ENCODE results near the gene IREB2. TPM values are rescaled to one million over a fixed set of nuclear protein-coding genes. Genes with fewer than 3 reads are reported as not detected.

The IREB2 gene
- total RNA-seq, 4 donors from 2014 or later: 32.4 to 45.9 (median 42.4) TPM

DNA sequence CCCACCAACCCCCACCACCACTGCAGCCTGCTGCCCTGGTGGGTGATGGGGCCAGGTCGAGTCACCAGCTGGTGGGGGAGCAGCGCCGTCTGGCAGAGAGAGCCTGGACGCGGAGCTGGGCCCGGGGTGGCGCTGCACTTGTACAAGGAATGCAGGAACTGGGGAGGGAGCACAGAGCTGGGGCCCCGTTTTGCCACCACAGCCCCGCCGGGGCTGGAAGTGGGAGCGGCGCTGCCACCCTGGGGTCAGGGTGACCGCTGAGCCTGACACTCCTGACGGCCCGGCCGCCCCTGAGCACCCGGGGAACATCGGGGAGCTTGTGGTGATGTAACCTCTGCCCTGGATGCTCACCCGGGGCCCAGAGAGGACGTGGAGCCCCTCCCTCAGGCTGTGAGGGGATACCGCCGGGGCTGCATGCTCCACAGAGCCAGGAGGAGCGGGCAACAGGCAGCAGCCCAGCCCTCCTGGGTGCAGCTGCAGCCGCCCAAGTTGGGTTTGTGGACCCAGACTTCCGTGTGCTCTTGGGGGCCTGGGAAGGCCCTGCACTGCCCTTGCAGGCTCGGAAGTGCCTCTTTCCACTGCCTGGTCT is 32.6 kb upstream of the IREB2 start:
- WGBS, 2 donors: 53 to 68% methylated on average over 7 to 10 of the region's 26 CpGs
- Histone ChIP-seq H3K36me3 (no peaks in the 10 kb centered on the region), H3K27ac (no peak overlapping the region), H3K9me3 (no peaks in the 10 kb centered on the region), H3K27me3 (peaks cover 0 to 8% of the 10 kb centered on the region in 2 donors), H3K4me3 (no peak overlapping the region), H3K4me1 (no peaks in the 10 kb centered on the region)
- DNase-seq (ENCODE audit: low spot score in 2 of 2): no peak
- no peak for TF ChIP-seq POLR2A (IDR thresholded peaks at IDR 0.05)
- TF ChIP-seq EP300 (IDR thresholded peaks at IDR 0.05): no peak
- TF ChIP-seq, protein P1, sequence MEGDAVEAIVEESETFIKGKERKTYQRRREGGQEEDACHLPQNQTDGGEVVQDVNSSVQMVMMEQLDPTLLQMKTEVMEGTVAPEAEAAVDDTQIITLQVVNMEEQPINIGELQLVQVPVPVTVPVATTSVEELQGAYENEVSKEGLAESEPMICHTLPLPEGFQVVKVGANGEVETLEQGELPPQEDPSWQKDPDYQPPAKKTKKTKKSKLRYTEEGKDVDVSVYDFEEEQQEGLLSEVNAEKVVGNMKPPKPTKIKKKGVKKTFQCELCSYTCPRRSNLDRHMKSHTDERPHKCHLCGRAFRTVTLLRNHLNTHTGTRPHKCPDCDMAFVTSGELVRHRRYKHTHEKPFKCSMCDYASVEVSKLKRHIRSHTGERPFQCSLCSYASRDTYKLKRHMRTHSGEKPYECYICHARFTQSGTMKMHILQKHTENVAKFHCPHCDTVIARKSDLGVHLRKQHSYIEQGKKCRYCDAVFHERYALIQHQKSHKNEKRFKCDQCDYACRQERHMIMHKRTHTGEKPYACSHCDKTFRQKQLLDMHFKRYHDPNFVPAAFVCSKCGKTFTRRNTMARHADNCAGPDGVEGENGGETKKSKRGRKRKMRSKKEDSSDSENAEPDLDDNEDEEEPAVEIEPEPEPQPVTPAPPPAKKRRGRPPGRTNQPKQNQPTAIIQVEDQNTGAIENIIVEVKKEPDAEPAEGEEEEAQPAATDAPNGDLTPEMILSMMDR (IDR thresholded peaks at IDR 0.05): no peak

DNA sequence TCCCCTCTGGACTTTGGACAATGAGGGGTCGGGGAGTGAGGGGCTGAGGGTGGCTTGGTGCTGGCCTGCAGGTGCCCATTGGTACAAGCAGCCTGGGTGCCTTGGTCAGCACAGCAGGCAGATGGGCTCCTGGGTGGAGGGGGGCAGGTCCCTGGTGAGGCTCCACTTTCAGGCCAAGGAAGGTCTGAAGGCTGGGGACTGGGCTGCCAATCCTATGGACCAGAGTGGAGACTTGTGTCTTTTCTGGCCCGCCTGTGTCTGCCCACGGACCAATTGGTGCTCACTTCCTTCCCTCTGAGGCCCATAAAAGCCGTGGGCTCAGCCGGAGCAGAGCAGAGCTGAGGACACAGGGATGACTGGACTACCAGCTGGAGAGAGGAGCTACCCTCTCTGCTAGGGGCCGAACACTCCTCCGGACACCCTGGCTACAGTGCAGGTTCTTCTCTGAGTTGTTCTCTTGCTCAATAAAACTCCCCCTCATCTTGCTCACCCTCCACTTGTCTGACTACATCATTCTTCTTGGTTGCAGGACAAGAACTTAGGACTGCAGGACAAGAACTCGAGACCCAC is 31.9 kb upstream of the IREB2 start:
- WGBS, 2 donors: 71 to 89% methylated on average over 7 to 8 of the region's 8 CpGs
- H3K36me3 ChIP-seq: no peaks in the 10 kb centered on the region
- no peaks in the 10 kb centered on the region for H3K9me3 ChIP-seq
- H3K4me3 ChIP-seq: no peak overlapping the region
- no peaks in the 10 kb centered on the region for H3K4me1 ChIP-seq
- no peak for TF ChIP-seq POLR2A (IDR thresholded peaks at IDR 0.05)
- peaks cover 0 to 8% of the 10 kb centered on the region in 2 donors for H3K27me3 ChIP-seq
- no peak for DNase-seq (ENCODE audit: low spot score in 2 of 2)
- no peak overlapping the region for H3K27ac ChIP-seq

DNA sequence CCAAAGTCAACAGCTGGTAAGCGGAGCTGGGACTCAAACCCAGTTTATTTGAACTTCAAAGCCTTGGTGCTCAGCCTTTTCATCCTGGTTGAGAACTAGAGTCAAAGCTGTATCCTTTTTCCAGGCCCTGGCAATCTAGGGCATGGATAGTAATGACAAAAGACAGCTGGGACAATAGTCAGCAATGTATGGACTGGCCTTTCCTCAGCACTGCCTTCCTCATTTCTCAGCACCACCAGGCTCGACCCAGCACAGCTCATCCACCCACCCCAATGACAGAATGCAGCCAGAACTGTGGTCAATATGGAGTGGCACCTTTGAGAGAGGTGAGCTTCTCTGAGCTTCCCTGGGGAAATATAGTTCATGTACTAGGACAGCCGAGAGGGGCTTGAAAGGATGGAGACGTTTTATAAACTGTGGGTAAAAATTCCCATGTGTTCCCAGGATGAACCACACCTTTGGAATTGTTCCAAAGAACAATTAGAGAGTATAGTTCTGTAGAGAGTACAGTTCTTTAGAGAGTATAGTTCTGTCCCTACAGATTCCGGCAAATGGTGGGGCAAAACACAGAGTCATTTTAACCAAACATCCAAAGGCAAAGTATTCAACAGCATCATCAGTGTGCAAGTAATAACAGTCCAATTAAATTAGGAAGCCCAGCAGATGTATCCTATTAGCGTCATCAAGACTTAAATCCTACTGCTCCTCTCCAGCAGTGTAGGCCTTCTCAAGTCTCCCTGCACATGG is 30.2 kb upstream of the IREB2 start:
- no peak for DNase-seq (ENCODE audit: low spot score in 2 of 2)

DNA sequence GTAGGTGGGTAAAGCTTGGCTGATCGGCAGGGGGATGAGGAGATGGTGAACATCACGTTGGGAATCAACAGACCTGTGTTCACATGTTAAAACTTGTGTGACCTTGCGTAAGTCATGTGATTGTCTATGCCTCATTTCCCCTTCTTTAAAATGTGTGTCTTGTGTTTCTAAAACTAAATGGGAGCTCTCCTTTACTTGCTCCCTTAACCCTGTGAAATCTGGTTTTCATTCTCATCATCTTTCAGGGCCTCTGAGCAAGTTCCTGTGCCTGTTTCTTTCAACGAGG is 29.7 kb upstream of the IREB2 start:
- Histone ChIP-seq H3K36me3 (no peaks in the 10 kb centered on the region), H3K27me3 (peaks cover 0 to 8% of the 10 kb centered on the region in 2 donors), H3K9me3 (no peaks in the 10 kb centered on the region), H3K4me1 (no peaks in the 10 kb centered on the region), H3K4me3 (no peak overlapping the region), H3K27ac (no peak overlapping the region)
- WGBS, 2 donors: 53 to 61% methylated on average over 4 of the region's 4 CpGs
- TF ChIP-seq, protein P1 (IDR thresholded peaks at IDR 0.05): no peak
- no peak for TF ChIP-seq POLR2A (IDR thresholded peaks at IDR 0.05)
- no peak for TF ChIP-seq EP300 (IDR thresholded peaks at IDR 0.05)
- no peak for DNase-seq (ENCODE audit: low spot score in 2 of 2)

More for the DNA sequence above, 30.2 kb upstream of the IREB2 start:
- peaks cover 0 to 8% of the 10 kb centered on the region in 2 donors for H3K27me3 ChIP-seq
- H3K36me3 ChIP-seq: no peaks in the 10 kb centered on the region
- H3K4me3 ChIP-seq: no peak overlapping the region
- no peaks in the 10 kb centered on the region for H3K4me1 ChIP-seq
- no peaks in the 10 kb centered on the region for H3K9me3 ChIP-seq
- no peak overlapping the region for H3K27ac ChIP-seq
- TF ChIP-seq, protein P1 (IDR thresholded peaks at IDR 0.05): no peak
- no peak for TF ChIP-seq POLR2A (IDR thresholded peaks at IDR 0.05)
- 51 to 54% methylated on average over 6 of the region's 6 CpGs for WGBS, 2 donors

DNA sequence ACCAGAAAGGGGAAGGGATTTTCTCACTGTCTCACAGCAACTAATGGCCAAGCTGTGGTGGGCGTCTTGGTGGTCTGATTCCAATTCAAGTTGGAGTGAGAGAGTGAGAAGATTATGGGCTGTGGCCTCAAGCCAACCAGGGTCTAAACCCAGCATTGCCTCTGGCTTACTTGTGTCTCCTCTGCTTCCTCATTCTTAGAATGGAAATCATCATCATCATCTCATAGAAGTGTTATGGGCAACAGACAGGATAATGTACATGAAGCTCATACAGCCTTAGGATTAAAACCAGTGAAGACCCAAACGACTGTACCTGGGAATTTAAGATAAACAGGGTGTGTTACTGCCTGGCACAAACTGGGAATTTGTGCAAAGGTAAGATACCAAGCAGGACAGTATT is 29.1 kb upstream of the IREB2 start:
- Histone ChIP-seq H3K27me3 (peaks cover 0 to 8% of the 10 kb centered on the region in 2 donors), H3K36me3 (no peaks in the 10 kb centered on the region), H3K4me1 (no peaks in the 10 kb centered on the region), H3K9me3 (no peaks in the 10 kb centered on the region), H3K27ac (no peak overlapping the region), H3K4me3 (no peak overlapping the region)
- DNase-seq (ENCODE audit: low spot score in 2 of 2): no peak
- TF ChIP-seq EP300 (IDR thresholded peaks at IDR 0.05) (no peak), POLR2A (IDR thresholded peaks at IDR 0.05) (no peak)
- TF ChIP-seq, protein P1 (IDR thresholded peaks at IDR 0.05): no peak
- 68 to 74% methylated on average over 2 of the region's 2 CpGs for WGBS, 2 donors
